ENCODE results near the gene C9orf153. TPM values are rescaled to one million over a fixed set of nuclear protein-coding genes. Genes with fewer than 3 reads are reported as not detected.

C9orf153 gene
- polyA plus RNA-seq, 1 of the 3 experiments (the other 2 are of a cell fraction): 0.03 TPM

- TF ChIP-seq GABPA (IDR thresholded peaks at IDR 0.05; ENCODE audit: low read depth) (no peak), RXRA (IDR thresholded peaks at IDR 0.05; ENCODE audit: borderline replicate concordance, low read depth) (no peak), JUND (IDR thresholded peaks at IDR 0.05) (no peak), MXI1 (IDR thresholded peaks at IDR 0.05; ENCODE audit: low read depth, low read length) (no peak), TAF1 (IDR thresholded peaks at IDR 0.05; ENCODE audit: borderline replicate concordance, low read depth, low read length) (no peak), CHD2 (IDR thresholded peaks at IDR 0.05; ENCODE audit: low read length, partially characterized antibody) (no peak), GATA2 (CRISPR knock-in tag; IDR thresholded peaks at IDR 0.05) (peak; percentile 7; the same call in 1 of the 2 replicates), ELF1 (IDR thresholded peaks at IDR 0.05) (no peak), POLR2AphosphoS5 (IDR thresholded peaks at IDR 0.05; ENCODE audit: low read depth, low read length) (no peak), SMC3 (IDR thresholded peaks at IDR 0.05; ENCODE audit: low read depth, low read length) (peak; percentile 59), NRF1 (IDR thresholded peaks at IDR 0.05; ENCODE audit: low read depth, low read length) (no peak), MAX (IDR thresholded peaks at IDR 0.05; ENCODE audit: low read depth) (no peak), FOSL2 (IDR thresholded peaks at IDR 0.05; ENCODE audit: borderline replicate concordance, low read depth) (no peak), EP300 (IDR thresholded peaks at IDR 0.05; ENCODE audit: borderline replicate concordance in 1 of 2, low read depth in 1 of 2, low read length in 1 of 2) (no peak), PBX3 (IDR thresholded peaks at IDR 0.05) (no peak), REST (IDR thresholded peaks at IDR 0.05; ENCODE audit: low read depth, low read length) (no peak), TCF12 (IDR thresholded peaks at IDR 0.05) (no peak)
- TF ChIP-seq, protein P1, sequence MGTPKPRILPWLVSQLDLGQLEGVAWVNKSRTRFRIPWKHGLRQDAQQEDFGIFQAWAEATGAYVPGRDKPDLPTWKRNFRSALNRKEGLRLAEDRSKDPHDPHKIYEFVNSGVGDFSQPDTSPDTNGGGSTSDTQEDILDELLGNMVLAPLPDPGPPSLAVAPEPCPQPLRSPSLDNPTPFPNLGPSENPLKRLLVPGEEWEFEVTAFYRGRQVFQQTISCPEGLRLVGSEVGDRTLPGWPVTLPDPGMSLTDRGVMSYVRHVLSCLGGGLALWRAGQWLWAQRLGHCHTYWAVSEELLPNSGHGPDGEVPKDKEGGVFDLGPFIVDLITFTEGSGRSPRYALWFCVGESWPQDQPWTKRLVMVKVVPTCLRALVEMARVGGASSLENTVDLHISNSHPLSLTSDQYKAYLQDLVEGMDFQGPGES (IDR thresholded peaks at IDR 0.05; ENCODE audit: low read depth, low read length): no peak
Measured at GRCh38 chr9:86202338-86202882, 57.0 kb downstream of the C9orf153 start (continued).
